Endothelial cell of umbilical vein (primary cell): Measurements from ENCODE around the gene GRIN2D. TPM values are rescaled to one million over a fixed set of nuclear protein-coding genes. Genes with fewer than 3 reads are reported as not detected.

ENCODE experiments used
- BruUV-seq: library from RNA; stranded (reverse); fragments of 400-500 nt; replicated peaks from 2 replicates; lab custom pipeline; 2021; lab: Mats Ljungman, UMichigan
- CTCF ChIA-PET: fragments of 300-600, 350-600 bp; sonication (Branson Sonifier 250); formaldehyde crosslinking; loops from one replicate; lab custom pipeline; 2021; ENCODE audit warnings: antibody characterized with exemption, inconsistent platforms; lab: Charles Lee
- POLR2A ChIA-PET: fragments of 300-600, 350-600 bp; sonication (Branson Sonifier 250); formaldehyde crosslinking; loops from one replicate; lab custom pipeline; 2021; ENCODE audit warnings: antibody characterized with exemption, inconsistent platforms; lab: Charles Lee
- DNase-seq: peaks from one replicate; pipeline ENCODE4 v3.0.0-alpha.2; 2011; ENCODE audit warnings: low read depth, low spot score
- FAIRE-seq: peaks from 2 replicates; lab custom pipeline; 2011; peaks lifted over from hg19 to GRCh38; lab: Jason Lieb, UNC
- H2AFZ ChIP-seq: 2 replicates; pipeline ENCODE4 v1.6.0; 2012; ENCODE audit warnings: low read depth, low read length, control low read depth, inconsistent platforms
- H3K27ac ChIP-seq: 2 replicates; pipeline ENCODE4 v1.5.1; 2011; ENCODE audit warnings: low read depth, mild to moderate bottlenecking, control low read depth, low read length, moderate library complexity; ENCODE audit not compliant: insufficient read depth
- H3K27me3 ChIP-seq, 2 experiments: 2 replicates each; pipeline versions ENCODE4 v1.6.0 to v1.6.1; 2011; ENCODE audit warnings: low read length in 2 of 2, mixed read lengths in 1 of 2; ENCODE audit not compliant: control insufficient read depth in 2 of 2, insufficient read depth in 2 of 2
- H3K36me3 ChIP-seq, 2 experiments: 2 replicates in 1 of 2; 3 replicates in 1 of 2; pipeline ENCODE4 v1.5.1; 2011; ENCODE audit warnings: low read length in 2 of 2, mild to moderate bottlenecking in 1 of 2, moderate library complexity in 1 of 2; ENCODE audit not compliant: control insufficient read depth in 2 of 2, insufficient read depth in 2 of 2; ENCODE audit errors: extremely low read depth in 1 of 2
- H3K4me1 ChIP-seq: 3 replicates; pipeline ENCODE4 v1.5.1; 2011; ENCODE audit warnings: mild to moderate bottlenecking, low read length; ENCODE audit not compliant: control insufficient read depth, insufficient read depth; ENCODE audit errors: extremely low read depth
- H3K4me2 ChIP-seq: 2 replicates; pipeline ENCODE4 v1.6.1; 2011; ENCODE audit warnings: low read length, control low read depth, mixed read lengths; ENCODE audit not compliant: insufficient read depth
- H3K4me3 ChIP-seq, 3 experiments: fragments of 200-600 bp in 1 of 3; sonication (generic), shearing (Covaris generic) in 1 of 3; replicated peaks in 1 of 3; 2 replicates each; pipeline ENCODE4 v1.5.1; 2011 to 2016; ENCODE audit warnings: control low read depth in 3 of 3, low read length in 3 of 3, mild to moderate bottlenecking in 2 of 3, inconsistent platforms in 1 of 3, low read depth in 1 of 3, moderate library complexity in 1 of 3; ENCODE audit not compliant: insufficient read depth in 1 of 3
- H3K79me2 ChIP-seq: 2 replicates; pipeline ENCODE4 v1.6.0; 2012; ENCODE audit warnings: low read length, inconsistent platforms; ENCODE audit not compliant: control insufficient read depth, insufficient read depth
- H3K9ac ChIP-seq: replicated peaks from 2 replicates; pipeline ENCODE3; 2011; ENCODE audit warnings: low read length, control low read depth; ENCODE audit not compliant: insufficient read depth; ENCODE audit errors: extremely low read depth
- H3K9me1 ChIP-seq: replicated peaks from 3 replicates; pipeline ENCODE4 v1.6.0; 2011; ENCODE audit warnings: mild to moderate bottlenecking, low read length; ENCODE audit not compliant: control insufficient read depth, insufficient read depth; ENCODE audit errors: extremely low read depth
- H3K9me3 ChIP-seq: replicated peaks from 2 replicates; pipeline ENCODE4 v1.5.1; 2012; ENCODE audit warnings: low read length, inconsistent platforms; ENCODE audit not compliant: control insufficient read depth, insufficient read depth
- H4K20me1 ChIP-seq: replicated peaks from 2 replicates; pipeline ENCODE3; 2011; ENCODE audit warnings: mild to moderate bottlenecking, low read length; ENCODE audit not compliant: control insufficient read depth, insufficient read depth; ENCODE audit errors: extremely low read depth
- CTCF ChIP-seq, 2 donors: IDR thresholded peaks; 1 replicate in 1 of 2; 2 replicates in 1 of 2; pipeline ENCODE4 v1.5.1; 2011; ENCODE audit warnings: low read length in 2 of 2, mild to moderate bottlenecking in 2 of 2, moderate library complexity in 2 of 2, control low read depth in 1 of 2, inconsistent platforms in 1 of 2, low read depth in 1 of 2; ENCODE audit not compliant: insufficient read depth in 1 of 2; ENCODE audit errors: extremely low read depth in 1 of 2
- EZH2 ChIP-seq: IDR thresholded peaks from 2 replicates; pipeline ENCODE4 v1.6.1; 2012; ENCODE audit warnings: borderline replicate concordance, low read depth, mild to moderate bottlenecking, moderate library complexity, low read length, inconsistent platforms; ENCODE audit not compliant: severe bottlenecking
- FOS ChIP-seq: IDR thresholded peaks from 2 replicates; pipeline ENCODE4 v1.6.1; 2011; ENCODE audit warnings: mild to moderate bottlenecking, low read length, moderate library complexity, borderline replicate concordance; ENCODE audit not compliant: insufficient read depth
- GATA2 ChIP-seq: IDR thresholded peaks from 2 replicates; pipeline ENCODE4 v1.7.0; 2011; ENCODE audit warnings: low read depth, mild to moderate bottlenecking, moderate library complexity, mixed read lengths, low read length; ENCODE audit not compliant: insufficient read length, insufficient read depth
- JUN ChIP-seq: IDR thresholded peaks from 2 replicates; pipeline ENCODE4 v1.6.1; 2011; ENCODE audit warnings: borderline replicate concordance, low read depth; ENCODE audit not compliant: insufficient read length, insufficient read depth
- MAX ChIP-seq: IDR thresholded peaks from 2 replicates; pipeline ENCODE4 v1.6.1; 2011; ENCODE audit not compliant: insufficient read depth, insufficient read length
- MYC ChIP-seq: IDR thresholded peaks from one replicate; pipeline ENCODE4 v1.6.1; 2011; ENCODE audit warnings: mild to moderate bottlenecking, low read depth, low read length
- POLR2A ChIP-seq: IDR thresholded peaks from 2 replicates; pipeline ENCODE4 v1.6.1; 2012; ENCODE audit warnings: low read depth, mild to moderate bottlenecking, control low read depth, low read length
- POLR2AphosphoS5 ChIP-seq: IDR thresholded peaks from 2 replicates; pipeline ENCODE4 v1.6.1; 2012; ENCODE audit warnings: low read depth, mild to moderate bottlenecking, control low read depth, low read length, moderate library complexity; ENCODE audit not compliant: insufficient read depth
- dilution Hi-C: fragments of 300-500 bp; cut with MboI; formaldehyde crosslinking; loops from one replicate; pipeline ENCODE4 v1.15.0; 2019; ENCODE audit warnings: low sequenced_read_pairs; ENCODE audit not compliant: extremely low pct_ligation_motif_present
- intact Hi-C: fragments of 100-400 bp; cut with micrococcal nuclease; formaldehyde crosslinking; loops from one replicate; pipeline ENCODE4 v1.10.0; 2022
- polyA plus RNA-seq, 4 experiments: library from polyadenylated mRNA; depleted of rRNA in 3 of 4; stranded (reverse) in 3 of 4; unstranded in 1 of 4; fragments of >200 nt; gene quantifications; 2 replicates each; pipeline versions ENCODE4 v1.2.1 to v1.2.3, GENCODE V29; 2011 to 2012; ENCODE audit warnings: missing spikeins in 1 of 4
- total RNA-seq: library from RNA; stranded (reverse); gene quantifications from 2 replicates; pipeline ENCODE4 v1.2.3, GENCODE V29; 2021

Gene GRIN2D
- total and polyA plus RNA-seq, 2 donors (not counting 3 experiments of a cell fraction or from before 2014, with no cell fraction given), result 0.59 to 2.1 TPM

GRCh38 chr19:48367855-48368254, 25.6 kb upstream of the GRIN2D start:
- ChIA-PET CTCF (no interaction called here), POLR2A (no interaction called here)
- Histone ChIP-seq H3K9me1 (no peaks in the 10 kb centered on the region), H3K27me3 (no peaks in the 10 kb centered on the region), H3K27ac (no peak overlapping the region), H3K9ac (no peak overlapping the region), H3K4me1 (peaks cover 8% of the 10 kb centered on the region), H3K79me2 (no peaks in the 10 kb centered on the region), H3K9me3 (no peaks in the 10 kb centered on the region), H4K20me1 (no peaks in the 10 kb centered on the region), H3K4me3 (no peak overlapping the region), H3K4me2 (no peak overlapping the region), H2AFZ (no peak overlapping the region), H3K36me3 (no peaks in the 10 kb centered on the region)
- intact Hi-C loops, result no loop called here
- peak; percentile 8 for FAIRE-seq
- TF ChIP-seq JUN (no peak), MYC (no peak), POLR2A (no peak)
- no TSS peak for BruUV-seq
- DNase-seq, result no peak
- dilution Hi-C loops, result no loop called here

GRCh38 chr19:48368936-48369335, 24.5 kb upstream of the GRIN2D start:
- Histone ChIP-seq H3K9me1 (no peaks in the 10 kb centered on the region), H3K4me3 (no peak overlapping the region), H3K27me3 (no peaks in the 10 kb centered on the region), H3K79me2 (no peaks in the 10 kb centered on the region), H2AFZ (no peak overlapping the region), H3K4me2 (no peak overlapping the region), H3K36me3 (no peaks in the 10 kb centered on the region), H3K27ac (no peak overlapping the region), H3K4me1 (peaks cover 3% of the 10 kb centered on the region), H4K20me1 (no peaks in the 10 kb centered on the region), H3K9ac (no peak overlapping the region), H3K9me3 (no peaks in the 10 kb centered on the region)
- intact Hi-C loops (no loop called here), dilution Hi-C loops (no loop called here)
- TF ChIP-seq POLR2AphosphoS5, result no peak
- no peak for TF ChIP-seq FOS
- no peak for TF ChIP-seq MAX
- TF ChIP-seq POLR2A, result no peak
- no peak for TF ChIP-seq JUN
- no peak for TF ChIP-seq GATA2
- no peak for TF ChIP-seq EZH2
- TF ChIP-seq CTCF (IDR thresholded peaks at IDR 0.05; ENCODE audit: extremely low read depth in 1 of 2, insufficient read depth in 1 of 2, low read depth in 1 of 2, low read length in 2 of 2), result no peak
- TF ChIP-seq MYC, result no peak
- POLR2A ChIA-PET, result no interaction called here
- CTCF ChIA-PET, result interaction anchor here (0.6 kb wide), 1 partner anchor 49 kb away, joined by 3 read pairs; no protein-coding TSS in a partner anchor
- no peak for FAIRE-seq
- BruUV-seq, result no TSS peak
- DNase-seq, result no peak
